GM21515 (cell line): Measurements from ENCODE around the gene LBHD2.
"Not testable (repeated sequence)": the region's sequence is repeated elsewhere in the genome, so short reads cannot be mapped to it uniquely, and the experiment has no call there.

ENCODE experiments used
- ATAC-seq: cut with Tn5 transposase; IDR thresholded peaks from one replicate; pipeline ENCODE4 v1.9.1; 2021; ENCODE audit not compliant: unreplicated experiment

Gene LBHD2

GRCh38 chr14:103084021-103084919, at the start of gene LBHD2:
Gene LBHD2 (plus strand): TSS chr14:103084210. CDS start chr14:103086013, 1,803 bp downstream.
- ATAC-seq: no peak

- no peak for ATAC-seq
Observed at GRCh38 chr14:103041464-103041863, 42.5 kb upstream of the LBHD2 start.

- ATAC-seq: no peak
Observed at GRCh38 chr14:103043257-103044015, 40.6 kb upstream of the LBHD2 start.

GRCh38 chr14:103045371-103045869, 38.6 kb upstream of the LBHD2 start:
- peak; percentile 54 for ATAC-seq

- not testable (repeated sequence) for ATAC-seq
Observed at GRCh38 chr14:103047453-103047852, 36.6 kb upstream of the LBHD2 start.

- ATAC-seq: no peak
Observed at GRCh38 chr14:103050935-103051334, 33.1 kb upstream of the LBHD2 start.

GRCh38 chr14:103052407-103052806, 31.6 kb upstream of the LBHD2 start:
- ATAC-seq: no peak

GRCh38 chr14:103055695-103056094, 28.3 kb upstream of the LBHD2 start:
- ATAC-seq: no peak

GRCh38 chr14:103056322-103057027, 27.5 kb upstream of the LBHD2 start:
- ATAC-seq: no peak

- no peak for ATAC-seq
Observed at GRCh38 chr14:103057028-103057371, 27.0 kb upstream of the LBHD2 start.

- peak; percentile 82 for ATAC-seq
Observed at GRCh38 chr14:103057372-103058163, 26.4 kb upstream of the LBHD2 start, which contains the start of gene CDC42BPB. Gene CDC42BPB (minus strand): TSS chr14:103057549. CDS start chr14:103057173, 376 bp downstream.

- ATAC-seq: no peak
Observed at GRCh38 chr14:103058164-103059055, 25.6 kb upstream of the LBHD2 start.

- ATAC-seq: no peak
Observed at GRCh38 chr14:103059556-103059955, 24.5 kb upstream of the LBHD2 start.

GRCh38 chr14:103061482-103061976, 22.5 kb upstream of the LBHD2 start:
- ATAC-seq: no peak

GRCh38 chr14:103064436-103064835, 19.6 kb upstream of the LBHD2 start:
- no peak for ATAC-seq

GRCh38 chr14:103064978-103065377, 19.0 kb upstream of the LBHD2 start:
- ATAC-seq: no peak

- no peak for ATAC-seq
Observed at GRCh38 chr14:103065861-103066260, 18.1 kb upstream of the LBHD2 start.

- ATAC-seq: no peak
Observed at GRCh38 chr14:103066399-103066798, 17.6 kb upstream of the LBHD2 start.
